Measurements from ENCODE around the gene SMG6. TPM values are rescaled to one million over a fixed set of nuclear protein-coding genes. Genes with fewer than 3 reads are reported as not detected.

The SMG6 gene
- total RNA-seq, 3 donors from 2014 or later: 24.9 to 29.3 (median 29.0) TPM

DNA sequence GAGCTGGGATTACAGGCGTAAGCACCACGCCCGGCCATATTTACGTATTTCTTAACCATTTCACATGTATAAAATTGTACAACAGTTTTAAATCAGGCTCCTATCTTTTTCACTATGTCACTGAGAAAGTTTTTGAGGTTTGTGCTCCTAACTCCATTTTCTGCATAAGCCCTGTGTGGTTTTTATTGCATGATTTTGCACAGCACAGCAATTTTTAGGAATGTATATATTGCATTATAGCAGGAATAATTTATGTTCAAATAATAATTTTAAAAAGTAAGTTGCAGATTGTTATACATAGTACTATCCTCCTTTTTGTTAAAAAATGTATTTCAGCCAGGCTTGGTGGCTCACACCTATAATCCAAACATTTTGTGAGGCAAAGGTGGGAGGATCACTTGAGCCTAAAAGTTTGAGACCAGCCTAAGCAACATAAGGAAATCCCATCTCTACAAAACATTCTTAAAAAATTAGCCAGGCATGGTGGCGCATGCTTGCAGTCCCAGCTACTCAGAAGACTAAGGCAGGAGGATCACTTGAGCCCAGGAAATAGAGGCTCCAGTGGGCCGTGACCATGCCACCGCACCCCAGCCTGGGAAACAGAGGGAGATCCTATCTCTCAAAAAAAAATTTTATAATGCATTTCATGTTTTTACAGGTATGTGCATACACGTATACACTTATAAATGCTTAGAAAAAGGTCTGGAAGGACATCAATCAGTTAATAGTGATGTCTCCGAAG is 26.0 kb downstream of the SMG6 start:
- H3K27ac ChIP-seq: no peak overlapping the region
- TF ChIP-seq POLR2A (IDR thresholded peaks at IDR 0.05) (no peak), POLR2AphosphoS5 (IDR thresholded peaks at IDR 0.05) (no peak), CTCF (IDR thresholded peaks at IDR 0.05) (no peak)
- H3K9me3 ChIP-seq: no peaks in the 10 kb centered on the region
- H3K4me1 ChIP-seq: no peaks in the 10 kb centered on the region
- no peak for DNase-seq (ENCODE audit: low spot score in 2 of 2)
- no peak overlapping the region for H3K4me3 ChIP-seq
- no peaks in the 10 kb centered on the region for H3K27me3 ChIP-seq
- no peaks in the 10 kb centered on the region for H3K36me3 ChIP-seq
- intact Hi-C loops (cut with DNase I; ENCODE audit: low total_unique reads): no loop called here

- Histone ChIP-seq H3K4me3 (no peak overlapping the region), H3K36me3 (no peaks in the 10 kb centered on the region), H3K27ac (no peak overlapping the region), H3K4me1 (no peaks in the 10 kb centered on the region), H3K27me3 (no peaks in the 10 kb centered on the region), H3K9me3 (no peaks in the 10 kb centered on the region)
- TF ChIP-seq POLR2AphosphoS5 (IDR thresholded peaks at IDR 0.05): no peak
- TF ChIP-seq CTCF (IDR thresholded peaks at IDR 0.05): no peak
- TF ChIP-seq POLR2A (IDR thresholded peaks at IDR 0.05): no peak
- intact Hi-C loops (cut with DNase I; ENCODE audit: low total_unique reads): no loop called here
- no peak for DNase-seq (ENCODE audit: low spot score in 2 of 2)
Measured at GRCh38 chr17:2275722-2276121, 27.9 kb downstream of the SMG6 start.

GRCh38 chr17:2274414-2274813 is 29.2 kb downstream of the SMG6 start:
- Histone ChIP-seq H3K36me3 (no peaks in the 10 kb centered on the region), H3K27me3 (no peaks in the 10 kb centered on the region), H3K27ac (no peak overlapping the region)

DNA sequence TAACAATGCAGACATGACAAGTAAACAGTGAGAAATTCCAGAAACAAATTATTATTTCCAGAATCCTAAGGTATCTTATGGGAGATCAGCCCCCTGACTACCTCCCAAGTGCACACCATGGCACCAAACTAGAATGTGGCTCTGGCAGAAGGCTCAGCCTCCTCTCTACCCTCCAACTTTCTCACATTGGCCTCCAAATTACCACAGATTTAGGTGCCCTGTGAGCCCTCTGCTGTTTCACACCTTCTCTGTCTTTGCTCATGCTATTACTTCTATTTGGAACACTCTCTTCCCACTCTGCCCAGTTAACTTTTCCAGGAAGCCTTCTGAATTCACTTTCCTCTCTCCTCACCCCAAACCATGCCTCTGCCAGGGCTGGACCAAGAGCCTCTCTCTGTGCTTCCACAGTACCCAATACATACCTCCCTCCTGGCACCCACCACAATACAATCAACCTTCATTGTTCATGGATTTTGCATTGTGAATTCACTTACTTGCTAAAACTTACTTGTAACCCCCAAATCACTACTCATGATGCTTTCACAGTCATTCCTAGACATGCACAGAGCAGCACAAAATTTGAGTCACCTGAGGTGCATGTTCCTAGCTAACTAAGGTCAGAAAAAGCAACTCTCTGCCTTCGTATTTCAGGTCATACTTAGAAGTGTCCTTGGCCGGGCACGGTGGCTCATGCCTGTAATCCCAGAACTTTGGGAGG is 31.4 kb downstream of the SMG6 start:
- Histone ChIP-seq H3K4me1 (no peaks in the 10 kb centered on the region), H3K27me3 (no peaks in the 10 kb centered on the region), H3K4me3 (no peak overlapping the region), H3K9me3 (no peaks in the 10 kb centered on the region), H3K36me3 (no peaks in the 10 kb centered on the region), H3K27ac (no peak overlapping the region)
- no peak for DNase-seq (ENCODE audit: low spot score in 2 of 2)
- intact Hi-C loops (cut with DNase I; ENCODE audit: low total_unique reads): no loop called here
- TF ChIP-seq POLR2A (IDR thresholded peaks at IDR 0.05) (no peak), POLR2AphosphoS5 (IDR thresholded peaks at IDR 0.05) (no peak), CTCF (IDR thresholded peaks at IDR 0.05) (no peak)

More at GRCh38 chr17:2274414-2274813, 29.2 kb downstream of the SMG6 start:
- Histone ChIP-seq H3K9me3 (no peaks in the 10 kb centered on the region), H3K4me1 (no peaks in the 10 kb centered on the region), H3K4me3 (no peak overlapping the region)
- DNase-seq (ENCODE audit: low spot score in 2 of 2): no peak
- TF ChIP-seq POLR2A (IDR thresholded peaks at IDR 0.05) (no peak), POLR2AphosphoS5 (IDR thresholded peaks at IDR 0.05) (no peak), CTCF (IDR thresholded peaks at IDR 0.05) (no peak)
- intact Hi-C loops (cut with DNase I; ENCODE audit: low total_unique reads): no loop called here

DNA sequence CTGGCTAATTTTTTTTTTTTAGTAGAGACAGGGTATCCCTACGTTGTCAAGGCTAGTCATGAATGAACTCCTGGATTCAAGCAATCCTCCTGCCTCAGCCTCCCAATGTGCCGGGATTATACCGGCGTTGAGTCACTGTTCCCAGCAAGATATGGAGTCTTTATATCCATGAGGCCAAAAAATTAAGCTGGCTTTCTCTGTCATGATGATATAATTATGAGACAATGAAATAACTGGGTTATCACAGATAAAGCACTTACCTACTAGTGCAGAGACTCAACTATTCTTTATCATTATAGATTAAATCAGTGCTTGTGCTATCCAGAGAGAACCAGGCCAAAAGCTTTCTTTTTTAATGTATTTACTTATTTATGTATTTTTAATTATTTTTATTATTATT is 36.2 kb downstream of the SMG6 start:
- Histone ChIP-seq H3K9me3 (no peaks in the 10 kb centered on the region), H3K4me1 (peaks cover 0 to 5% of the 10 kb centered on the region in 2 donors), H3K27ac (no peak overlapping the region), H3K36me3 (no peaks in the 10 kb centered on the region), H3K4me3 (no peak overlapping the region), H3K27me3 (no peaks in the 10 kb centered on the region)
- no peak for DNase-seq (ENCODE audit: low spot score in 2 of 2)
- TF ChIP-seq POLR2AphosphoS5 (IDR thresholded peaks at IDR 0.05) (no peak), POLR2A (IDR thresholded peaks at IDR 0.05) (no peak), CTCF (IDR thresholded peaks at IDR 0.05) (no peak)
- intact Hi-C loops (cut with DNase I; ENCODE audit: low total_unique reads): loop anchor here (5.0 kb wide), 1 partner anchor 1485 kb away; no protein-coding TSS in a partner anchor
